HG03575 (cell line): ENCODE measurements around the gene TMEM131.
"Not testable (repeated sequence)": the region's sequence is repeated elsewhere in the genome, so short reads cannot be mapped to it uniquely, and the experiment has no call there.

Experiments used
- ATAC-seq: cut with Tn5 transposase; IDR thresholded peaks from one replicate; pipeline ENCODE4 v1.9.1; 2021; ENCODE audit not compliant: unreplicated experiment, insufficient number of reproducible peaks, low FRiP score; ENCODE audit errors: extremely low read depth

The TMEM131 gene

DNA sequence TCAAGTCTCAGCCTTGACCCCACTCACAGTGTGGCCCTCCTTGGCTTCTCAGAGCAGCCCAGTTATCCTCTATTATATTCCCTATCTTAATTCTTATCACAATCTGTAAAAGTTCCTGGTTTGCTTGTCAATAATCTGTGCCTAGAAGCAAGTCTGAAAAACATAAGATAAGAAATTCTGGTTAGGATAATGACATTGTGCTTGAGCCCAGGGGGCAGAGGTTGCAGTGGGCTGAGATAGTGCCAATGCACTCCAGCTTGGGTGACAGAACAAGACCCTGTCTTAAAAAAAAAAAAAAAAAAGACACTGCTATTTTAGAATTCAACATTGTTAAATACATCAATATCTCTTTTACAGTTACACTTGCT, 63.9 kb downstream of the TMEM131 start:
- no peak for ATAC-seq

DNA sequence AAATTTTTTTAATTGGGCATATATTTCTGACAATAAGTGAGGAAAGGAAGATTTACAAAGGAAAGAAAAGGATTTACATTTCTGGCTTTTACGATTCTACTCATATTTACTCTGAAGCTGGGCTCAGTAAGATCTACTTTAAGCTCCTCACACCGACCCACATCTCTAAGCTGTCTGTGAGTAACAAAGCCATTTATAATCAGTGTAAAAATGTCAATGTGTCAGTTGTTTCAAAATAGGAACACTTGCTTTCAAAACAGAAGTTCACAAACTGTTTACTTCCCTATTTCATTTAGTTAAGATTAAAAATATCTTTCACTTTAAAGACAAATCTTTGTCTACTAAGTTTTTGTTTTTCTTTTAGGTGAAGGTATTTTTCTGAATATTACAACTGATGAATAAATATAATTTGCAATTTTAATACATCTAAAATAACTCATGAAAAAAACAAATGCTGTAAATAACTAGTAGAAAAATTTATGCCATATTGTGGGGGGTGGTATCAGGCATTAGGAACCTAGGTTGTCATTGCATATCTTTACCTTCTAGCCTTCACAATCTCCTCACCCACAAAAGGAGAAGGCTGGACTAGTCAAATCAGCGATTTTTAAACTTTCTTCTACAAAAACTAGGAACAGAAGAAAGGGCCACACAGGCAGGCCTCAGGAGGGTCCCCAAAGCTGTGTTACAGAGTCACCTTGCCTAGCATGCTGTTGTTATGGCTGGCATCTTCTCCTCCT, 64.5 kb downstream of the TMEM131 start:
- ATAC-seq, result no peak

DNA sequence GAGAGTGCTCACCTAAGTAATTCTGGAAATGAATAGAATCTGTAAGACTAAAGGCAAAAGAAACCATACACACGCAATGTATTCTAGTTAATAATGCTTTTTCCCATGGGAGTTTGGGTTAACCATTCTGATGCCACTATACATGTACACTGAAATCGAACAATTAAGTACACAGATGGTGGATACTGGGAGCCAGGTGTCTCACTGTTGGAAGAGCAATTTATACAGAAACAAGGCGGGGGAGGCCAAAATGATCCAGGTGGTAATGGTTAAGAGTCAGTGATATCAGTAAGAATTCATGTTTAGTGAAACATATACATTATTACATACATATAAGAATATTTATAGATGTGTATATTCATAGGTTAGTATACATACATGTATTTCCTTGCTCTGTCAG, 67.2 kb downstream of the TMEM131 start:
- ATAC-seq, result no peak

DNA sequence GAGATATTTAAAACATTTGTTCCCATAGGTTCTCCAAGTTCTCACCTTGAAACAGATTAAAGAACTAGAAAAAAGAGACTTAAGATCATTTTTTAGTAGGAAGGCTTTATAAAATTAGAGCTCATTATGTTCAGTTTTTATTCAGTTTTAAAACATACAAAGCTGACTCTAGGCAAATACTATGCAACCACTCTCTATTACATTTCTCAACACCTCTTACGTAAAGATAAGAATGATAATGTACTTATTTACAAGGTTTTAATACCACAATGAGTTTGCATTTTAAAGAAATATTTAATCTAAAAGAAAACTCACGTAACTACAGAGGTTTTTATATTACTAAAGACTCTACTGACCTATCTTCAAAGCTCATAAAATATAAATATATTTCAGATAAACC, 68.8 kb downstream of the TMEM131 start:
- no peak for ATAC-seq

DNA sequence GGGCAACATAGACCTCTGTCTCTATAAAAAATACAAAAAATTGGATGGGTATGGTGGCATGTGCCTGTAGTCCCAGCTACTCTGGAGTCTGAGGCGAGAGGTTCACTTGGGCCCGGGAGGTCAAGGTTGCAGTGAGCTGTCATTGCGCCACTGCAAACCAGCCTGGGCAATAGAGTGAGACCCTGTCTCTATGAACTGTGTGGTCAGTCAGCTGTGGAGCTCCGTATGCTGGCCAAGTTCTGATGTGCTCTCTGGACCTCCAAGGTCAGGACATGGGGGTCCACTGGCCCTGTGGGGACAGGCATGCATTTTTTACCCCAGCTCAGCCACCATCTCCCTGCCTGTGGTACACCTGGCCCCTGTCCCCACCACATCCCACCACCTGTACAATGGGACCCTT, 71.6 kb downstream of the TMEM131 start:
- ATAC-seq, result no peak

DNA sequence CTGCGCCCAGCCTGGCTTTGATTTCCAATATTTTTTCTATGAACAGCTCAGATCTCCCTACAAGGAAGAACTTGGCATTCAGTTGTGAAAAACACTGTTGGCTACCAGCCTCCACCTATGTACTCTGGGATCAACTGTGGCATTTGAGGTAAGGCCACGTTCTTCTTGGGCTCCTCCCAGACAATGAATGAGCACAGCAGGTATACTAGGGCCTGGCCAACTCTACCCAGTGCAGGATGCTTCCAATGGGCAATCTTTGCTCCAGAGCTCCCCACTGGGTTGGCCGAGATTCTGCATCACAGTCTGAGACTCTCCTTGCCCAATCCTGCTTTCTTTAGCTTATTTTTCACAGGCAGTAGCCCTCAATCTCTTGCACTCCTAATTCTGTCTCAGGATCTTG, 75.9 kb downstream of the TMEM131 start:
- ATAC-seq, result no peak

DNA sequence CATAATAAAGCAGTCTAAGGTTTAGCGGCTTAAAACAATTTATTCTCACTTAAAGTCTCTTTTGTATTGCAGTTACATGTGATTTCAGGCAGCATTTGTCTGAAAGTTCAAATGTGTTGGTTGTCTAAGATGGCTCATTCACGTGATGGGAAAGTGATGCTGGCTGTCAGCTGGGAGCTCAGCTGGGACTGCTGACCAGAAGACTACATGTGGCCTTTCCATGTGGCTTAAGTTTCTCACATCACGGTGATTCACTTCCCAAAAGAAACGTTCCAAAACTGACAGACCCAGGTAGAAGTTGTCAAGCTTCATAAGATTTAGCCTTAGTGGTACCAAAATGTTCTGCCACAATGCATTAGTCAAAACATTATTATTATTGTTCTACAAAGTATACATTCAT, 76.9 kb downstream of the TMEM131 start:
- no peak for ATAC-seq

DNA sequence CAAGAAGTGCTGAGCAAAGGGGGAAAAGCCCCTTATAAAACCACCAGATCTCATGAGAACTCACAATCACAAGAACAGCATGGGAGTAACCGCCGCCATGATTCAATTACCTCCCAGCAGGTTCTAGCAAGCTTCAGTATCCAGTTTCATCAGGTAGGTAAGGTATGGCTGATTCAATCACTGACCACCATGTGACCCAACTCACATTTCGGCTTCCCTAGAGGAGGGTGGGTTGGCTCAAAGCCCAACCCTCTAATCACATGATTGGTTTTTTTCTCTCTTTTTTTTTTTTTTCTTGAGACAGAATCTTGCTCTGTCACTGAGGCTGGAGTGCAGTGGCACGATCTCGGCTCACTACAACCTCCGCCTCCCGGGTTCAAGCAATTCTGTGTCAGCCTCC, 78.1 kb downstream of the TMEM131 start:
- ATAC-seq, result not testable (repeated sequence)

DNA sequence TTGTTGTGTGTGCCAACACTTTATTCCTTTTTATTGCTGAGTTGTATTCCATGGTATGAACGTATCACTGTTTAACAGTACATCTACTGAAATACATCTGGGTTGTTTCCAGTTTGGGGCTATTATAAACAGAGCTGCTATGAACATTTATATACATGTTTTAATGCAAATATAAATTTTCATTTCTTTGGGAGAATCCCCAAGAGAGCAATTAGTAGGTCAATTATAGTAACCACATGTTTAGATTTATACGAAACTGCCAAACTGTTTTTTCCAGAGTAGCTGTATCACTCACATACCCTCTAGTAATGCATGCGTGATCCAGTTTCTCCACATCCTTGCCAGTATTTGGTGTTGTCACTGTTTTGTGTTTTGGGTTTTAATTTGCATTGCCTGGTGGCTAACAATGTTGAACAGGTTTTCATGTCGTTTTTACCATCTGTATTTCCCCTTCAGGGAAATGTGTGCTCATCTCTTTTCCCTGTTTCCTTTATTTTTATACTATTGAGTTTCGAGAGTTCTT, 81.0 kb downstream of the TMEM131 start:
- ATAC-seq, result no peak

DNA sequence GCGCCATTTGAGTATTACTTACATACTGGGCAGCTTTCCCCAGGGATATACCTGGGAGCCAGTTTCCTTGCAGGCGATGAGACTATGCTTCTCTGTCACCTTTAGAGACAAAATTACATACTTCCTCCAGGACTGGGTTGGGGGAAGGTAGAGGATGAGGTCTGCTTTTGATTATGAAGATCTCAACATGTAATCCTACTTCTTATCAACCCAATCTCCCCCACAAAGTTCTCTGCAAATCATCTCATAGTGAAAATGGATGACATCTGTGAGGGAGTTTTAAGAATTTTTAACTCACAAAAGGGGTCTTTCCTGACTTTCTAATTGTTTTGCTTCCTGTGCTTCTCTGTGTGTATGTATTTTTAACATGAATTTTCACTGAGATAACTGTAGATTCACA, 81.9 kb downstream of the TMEM131 start:
- ATAC-seq, result no peak

DNA sequence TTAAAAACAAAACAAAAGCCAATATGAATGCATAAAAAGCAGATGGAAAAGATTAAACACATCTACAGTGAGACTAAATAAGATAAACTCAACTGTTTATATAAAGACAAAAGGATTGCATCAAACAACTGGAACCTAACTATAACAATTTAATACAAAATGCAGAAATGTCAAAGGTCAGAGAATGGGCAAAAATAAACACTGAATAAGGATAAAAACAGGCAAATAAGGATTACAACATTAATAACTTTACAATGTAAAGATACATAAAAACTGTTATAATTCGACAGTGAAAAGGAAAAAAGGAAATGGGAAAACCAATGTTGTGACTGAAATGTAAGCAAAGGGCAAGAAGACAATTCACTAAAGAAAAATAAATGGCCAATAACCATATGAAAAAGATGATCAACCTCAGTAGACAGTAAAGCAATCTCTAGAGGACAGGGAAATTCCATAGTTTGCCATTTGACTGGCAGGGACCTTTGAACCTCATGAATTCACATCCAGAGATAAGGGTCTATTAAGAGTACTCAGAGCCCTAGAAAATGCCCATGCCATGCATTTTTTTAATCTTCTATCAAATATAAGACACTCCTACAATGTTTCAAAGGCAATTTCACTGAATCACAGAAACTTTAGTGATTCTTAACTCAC, 83.7 kb downstream of the TMEM131 start:
- no peak for ATAC-seq

DNA sequence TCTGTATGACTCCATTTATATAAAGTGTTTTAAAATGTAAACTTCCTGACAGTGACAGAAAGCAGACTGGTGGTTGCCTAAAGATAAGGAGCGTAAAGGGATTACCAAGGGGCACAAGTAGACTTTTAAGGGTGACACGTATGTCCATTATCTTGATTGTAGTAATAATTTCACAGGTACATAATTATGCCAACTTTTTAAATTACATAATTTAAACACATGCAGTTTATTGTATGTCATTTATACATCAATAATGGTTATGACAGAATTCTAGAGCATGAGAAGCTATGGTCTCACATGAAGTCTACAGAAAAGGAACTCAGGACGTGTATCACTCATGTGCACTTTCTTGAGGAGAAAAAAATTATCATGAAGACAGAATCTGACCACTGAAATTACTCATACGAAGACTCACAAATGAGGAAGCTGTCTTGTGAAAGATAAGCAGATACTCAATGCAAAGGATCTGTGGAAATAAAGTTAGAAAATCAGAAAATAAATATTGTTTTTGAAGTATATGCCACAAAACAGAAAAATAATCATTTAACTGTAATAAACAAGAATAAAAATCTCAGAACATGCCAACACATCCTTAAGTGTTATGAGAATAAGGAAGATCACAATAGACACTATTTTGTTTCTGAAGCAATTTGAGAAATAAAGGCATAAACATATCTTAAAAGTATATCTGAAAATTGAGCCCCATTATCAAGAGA, 84.4 kb downstream of the TMEM131 start:
- ATAC-seq, result peak; percentile 38

DNA sequence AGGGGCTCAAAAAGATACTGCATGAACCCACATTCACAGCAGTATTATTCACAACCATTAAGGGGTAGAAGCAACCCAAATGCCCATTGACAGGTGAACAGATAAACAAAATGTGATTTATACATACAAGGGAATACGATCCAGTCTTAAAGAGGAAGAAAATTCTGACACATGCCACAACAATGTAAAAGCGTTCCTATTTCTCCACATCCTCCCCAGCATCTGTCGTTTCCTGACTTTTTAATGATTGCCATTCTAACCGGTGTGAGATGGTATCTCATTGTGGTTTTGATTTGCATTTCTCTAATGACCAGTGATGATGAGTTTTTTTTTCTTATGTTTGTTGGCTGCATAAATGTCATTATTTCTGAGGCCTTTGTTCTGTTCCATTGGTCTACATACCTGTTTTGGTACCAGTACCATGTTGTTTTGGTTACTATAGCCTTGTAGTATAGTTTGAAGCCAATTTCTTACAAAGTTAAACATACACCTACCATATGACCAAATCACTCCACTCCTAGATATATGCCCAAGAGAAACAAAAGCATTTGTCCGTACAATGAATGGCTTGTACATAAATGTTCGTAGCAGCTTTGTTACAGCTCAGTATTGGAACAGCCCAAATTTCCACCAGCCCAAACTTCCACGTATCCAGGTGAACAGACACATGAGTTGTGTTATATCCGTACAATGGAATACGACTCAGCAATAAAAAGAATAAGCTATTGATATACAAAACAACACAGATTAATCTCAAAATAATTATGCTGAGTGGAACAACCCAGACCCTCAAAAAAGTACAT, 85.1 kb downstream of the TMEM131 start:
- ATAC-seq, result no peak

DNA sequence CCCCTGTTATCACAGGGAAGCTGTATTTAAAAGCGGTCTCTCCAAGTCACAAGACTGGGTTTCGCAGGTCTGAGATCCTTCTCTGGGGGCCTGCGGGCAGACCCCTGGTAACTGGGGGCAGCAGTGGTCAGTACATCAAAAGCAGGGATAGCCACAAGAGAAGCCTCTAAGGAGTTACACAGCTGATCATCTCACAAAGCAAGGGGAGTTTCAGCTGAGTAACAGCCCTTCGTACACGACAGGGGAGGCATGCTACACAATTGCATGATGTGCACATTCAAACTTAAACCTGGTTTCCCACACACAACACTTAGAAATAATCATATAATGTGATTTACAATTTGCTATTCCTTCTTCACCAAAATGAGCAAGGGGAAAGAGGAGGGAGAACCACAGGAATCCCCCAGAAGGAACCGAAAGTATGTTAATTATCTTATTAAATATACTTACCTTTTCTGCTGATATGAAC, 87.5 kb downstream of the TMEM131 start:
- no peak for ATAC-seq

DNA sequence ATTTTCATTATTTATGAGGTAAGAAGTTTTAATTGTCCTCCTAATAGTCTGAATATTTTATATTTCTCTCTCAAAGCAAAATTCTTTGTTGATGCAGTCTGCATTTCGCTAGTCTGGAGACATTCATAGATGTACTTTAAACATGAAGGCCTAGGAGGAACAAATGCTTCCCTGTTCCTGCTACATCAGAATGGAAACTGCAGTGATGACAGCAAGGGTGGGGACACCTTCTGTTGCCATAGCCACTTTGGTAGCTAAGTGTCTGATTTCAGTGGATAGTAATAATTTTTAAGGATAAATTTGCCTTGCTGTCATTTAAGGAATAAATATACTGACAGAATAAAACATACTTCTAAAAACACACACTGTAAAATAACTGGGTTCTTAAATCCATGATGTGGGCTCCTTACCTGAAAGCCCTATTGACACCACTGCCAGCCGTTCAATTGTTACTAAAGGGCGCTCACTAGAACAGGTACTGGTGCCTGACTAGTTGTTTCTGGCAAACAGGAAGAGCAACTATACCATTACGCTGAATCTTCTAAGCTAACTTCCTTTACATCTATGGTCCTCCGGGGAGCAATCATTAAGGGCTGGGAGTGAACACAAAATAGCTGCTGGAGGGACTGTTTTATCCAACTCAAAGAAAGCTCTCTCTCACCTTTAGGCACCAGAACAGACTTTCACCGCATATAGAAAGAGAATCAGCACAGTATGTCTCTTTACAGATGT, 88.2 kb downstream of the TMEM131 start:
- no peak for ATAC-seq

DNA sequence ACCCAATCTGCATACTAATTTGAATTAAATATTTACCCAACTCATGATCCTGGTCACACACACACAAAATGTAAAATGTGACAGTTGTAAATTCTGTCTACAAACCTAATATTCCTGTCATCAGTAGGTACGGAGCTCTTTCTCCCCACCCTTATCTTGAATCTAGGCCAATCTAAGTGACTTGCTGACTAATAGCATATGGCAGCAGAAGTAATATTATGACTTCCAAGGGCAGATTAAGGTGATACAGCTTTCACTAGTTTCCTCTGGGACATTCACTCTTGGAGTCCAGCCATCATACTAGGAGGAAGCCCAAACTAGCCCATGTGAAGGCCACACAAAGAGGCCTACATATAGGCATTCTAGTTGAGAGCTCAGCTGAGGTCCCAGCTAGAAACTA, 89.4 kb downstream of the TMEM131 start:
- no peak for ATAC-seq

DNA sequence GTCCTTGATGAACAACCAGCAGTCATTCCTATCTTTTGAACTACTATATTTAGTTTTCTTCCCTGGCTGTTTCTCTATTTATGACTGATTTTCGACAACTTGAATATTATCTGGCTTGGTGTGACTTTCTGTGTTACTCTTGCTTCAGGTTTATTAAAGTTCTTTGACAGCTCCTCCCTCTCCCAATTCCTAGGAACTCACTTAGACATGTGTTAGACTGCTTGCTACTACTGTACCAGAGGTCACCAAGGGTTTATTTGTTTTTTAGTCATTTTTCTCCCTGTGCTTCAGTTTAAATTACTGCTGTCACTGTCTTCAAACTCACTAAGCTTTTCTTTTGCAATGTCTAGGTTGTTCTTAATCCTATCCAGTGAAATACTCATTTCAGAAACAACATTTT, 90.5 kb downstream of the TMEM131 start:
- no peak for ATAC-seq

DNA sequence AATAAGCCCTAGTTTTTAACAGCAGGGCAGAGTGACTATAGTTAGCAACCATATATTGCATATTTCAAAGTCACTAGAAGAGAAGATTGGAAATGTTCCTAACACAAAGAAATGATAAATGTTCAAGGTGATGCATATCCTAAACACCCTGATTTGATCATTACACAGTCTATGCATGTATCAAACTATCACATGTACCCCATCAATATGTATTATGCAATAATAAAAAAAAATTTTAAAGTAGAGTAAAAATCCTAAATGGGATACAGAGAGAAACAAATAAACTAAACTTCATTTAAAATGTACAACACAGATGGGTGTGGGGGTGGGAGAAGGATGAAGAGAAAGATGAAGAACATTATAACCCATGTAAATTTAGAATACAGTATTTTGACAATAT, 93.9 kb downstream of the TMEM131 start:
- ATAC-seq, result no peak

DNA sequence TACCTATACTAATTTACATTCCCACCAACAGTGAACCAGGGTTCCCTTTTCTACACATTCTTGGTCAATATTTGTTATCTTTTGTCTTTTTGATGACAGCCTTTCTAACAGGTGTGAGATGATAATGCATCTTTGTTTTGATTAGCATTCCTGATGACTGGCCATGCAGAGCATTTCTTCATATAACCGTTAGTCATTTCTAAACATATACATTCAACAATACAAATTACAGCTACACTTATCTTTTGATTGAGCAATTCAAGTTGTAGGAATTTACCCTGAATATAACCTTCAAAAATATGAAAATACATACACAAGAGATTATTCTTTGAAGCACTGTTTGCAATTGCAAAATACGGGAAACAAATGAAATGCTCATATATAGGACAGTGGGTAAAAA, 94.9 kb downstream of the TMEM131 start:
- ATAC-seq, result no peak
